GM21381 (cell line): Measurements from ENCODE around the gene ANKRD13D.

Source experiments
- ATAC-seq: cut with Tn5 transposase; IDR thresholded peaks from one replicate; pipeline ENCODE4 v1.9.1; 2021; ENCODE audit warnings: mild to moderate bottlenecking, moderate library complexity; ENCODE audit not compliant: unreplicated experiment

Gene ANKRD13D

DNA sequence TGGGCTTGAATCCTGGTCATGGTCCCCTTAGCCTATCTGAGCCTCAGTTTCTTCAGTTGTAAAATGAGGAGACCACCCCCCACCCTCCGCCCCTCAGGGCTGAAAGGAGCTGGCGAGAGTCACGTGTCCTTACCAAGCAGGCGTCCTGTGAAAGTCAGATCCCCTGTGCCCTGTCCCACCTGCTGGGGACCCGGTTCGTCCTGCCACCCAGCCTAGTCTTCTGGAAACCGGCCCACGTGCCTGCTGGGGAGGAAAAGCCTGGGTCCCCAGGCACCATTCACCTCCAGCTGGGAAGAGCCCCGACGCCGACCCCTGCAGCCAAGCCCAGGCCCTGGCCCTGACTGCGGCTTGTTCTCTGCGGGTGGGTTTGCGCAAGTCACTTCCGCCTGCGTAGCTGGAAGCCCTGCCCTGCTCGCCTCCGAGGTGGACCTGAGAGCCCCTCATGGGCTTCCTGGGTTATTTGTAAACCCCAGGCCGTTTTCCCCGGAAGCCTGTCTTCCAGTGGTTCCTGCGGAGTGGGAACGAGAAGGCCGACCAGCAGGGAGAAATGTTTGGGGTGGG is 13.5 kb downstream of the ANKRD13D start:
- no peak for ATAC-seq

DNA sequence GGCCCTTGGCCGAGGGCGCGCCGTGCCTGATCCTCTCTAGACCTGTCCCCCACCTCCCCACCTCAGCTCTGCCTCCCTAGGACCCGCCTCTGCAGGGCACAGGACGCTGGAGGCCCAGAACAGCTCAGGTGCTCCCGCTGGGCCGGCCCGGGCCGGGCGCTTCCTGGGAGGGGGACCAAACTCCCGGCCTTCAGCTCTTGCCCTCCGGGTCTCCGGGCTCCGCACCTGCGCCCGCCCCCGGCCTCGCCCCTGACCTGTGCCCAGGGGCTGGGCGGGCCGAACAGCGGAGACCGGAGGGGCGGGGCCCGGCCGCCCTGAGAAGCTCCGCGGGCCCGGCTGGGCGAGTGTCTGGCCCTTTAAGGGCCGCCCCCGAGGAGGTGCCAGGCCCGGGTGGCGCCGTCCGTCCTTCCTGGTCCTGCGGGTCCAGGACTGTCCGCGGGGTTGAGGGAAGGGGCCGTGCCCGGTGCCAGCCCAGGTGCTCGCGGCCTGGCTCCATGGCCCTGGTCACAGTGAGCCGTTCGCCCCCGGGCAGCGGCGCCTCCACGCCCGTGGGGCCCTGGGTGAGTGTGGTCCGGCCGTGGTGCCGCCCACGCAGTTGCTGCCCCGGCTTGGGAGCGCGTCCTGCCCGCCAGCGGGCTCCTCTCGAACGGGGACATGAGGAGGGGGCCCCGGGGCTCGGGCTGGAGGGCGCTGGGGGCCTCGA is 14.2 kb downstream of the ANKRD13D start, which contains the start of gene SSH3:
Gene SSH3, plus strand, starts transcription at position 399 of the 703 bp plus-strand sequence. Its CDS starts 96 bp downstream, at position 495.
- no peak for ATAC-seq

DNA sequence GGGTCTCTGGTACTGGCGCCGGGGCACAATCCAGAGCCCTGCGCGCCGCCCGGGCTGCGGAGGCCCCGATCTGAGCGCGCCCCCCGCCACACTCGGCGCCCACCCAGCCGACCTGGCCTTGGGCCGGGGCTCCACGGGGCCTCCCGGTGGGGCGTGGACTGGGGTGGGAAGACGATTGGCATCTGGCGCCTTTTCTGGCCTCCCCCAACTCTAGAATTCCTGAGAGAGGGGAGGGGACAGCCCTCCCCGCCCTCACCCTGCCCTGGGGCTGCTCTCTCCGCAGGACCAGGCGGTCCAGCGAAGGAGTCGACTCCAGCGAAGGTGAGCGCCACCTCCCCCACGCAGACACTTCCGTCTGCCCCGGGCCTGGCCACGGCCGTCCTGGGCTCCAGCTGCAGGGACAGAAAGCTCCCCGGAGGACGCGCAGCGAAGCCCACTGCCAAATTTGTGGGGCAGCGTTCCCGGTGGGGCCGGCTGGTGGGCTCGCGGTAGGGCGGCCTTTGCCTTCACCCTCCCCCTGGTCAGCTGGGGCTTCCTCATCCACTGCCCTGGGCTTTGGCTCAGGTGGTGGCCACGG is 14.8 kb downstream of the ANKRD13D start:
- ATAC-seq: no peak

DNA sequence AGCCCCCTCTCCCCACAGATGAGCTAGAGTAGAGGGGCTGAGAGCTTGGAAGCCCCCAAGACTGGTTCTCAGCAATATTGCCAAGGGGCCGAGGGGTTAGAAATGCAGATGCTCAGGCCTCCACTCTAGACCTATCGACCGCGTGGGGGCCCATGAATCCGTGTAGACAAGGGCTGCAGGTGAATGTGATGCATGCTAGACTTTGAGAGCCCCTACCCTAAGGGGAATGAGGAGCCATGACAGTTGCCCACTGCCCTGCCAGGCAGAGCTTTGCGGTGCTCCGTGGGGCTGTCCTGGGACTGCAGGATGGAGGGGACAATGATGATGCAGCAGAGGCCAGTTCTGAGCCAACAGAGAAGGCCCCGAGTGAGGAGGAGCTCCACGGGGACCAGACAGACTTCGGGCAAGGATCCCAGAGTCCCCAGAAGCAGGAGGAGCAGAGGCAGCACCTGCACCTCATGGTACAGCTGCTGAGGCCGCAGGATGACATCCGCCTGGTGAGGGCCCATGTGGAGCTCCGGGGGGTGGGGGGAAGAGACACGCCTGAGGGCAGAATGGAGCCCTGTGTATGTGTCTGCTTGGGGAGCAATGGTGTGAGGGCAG is 15.5 kb downstream of the ANKRD13D start:
- ATAC-seq: no peak

DNA sequence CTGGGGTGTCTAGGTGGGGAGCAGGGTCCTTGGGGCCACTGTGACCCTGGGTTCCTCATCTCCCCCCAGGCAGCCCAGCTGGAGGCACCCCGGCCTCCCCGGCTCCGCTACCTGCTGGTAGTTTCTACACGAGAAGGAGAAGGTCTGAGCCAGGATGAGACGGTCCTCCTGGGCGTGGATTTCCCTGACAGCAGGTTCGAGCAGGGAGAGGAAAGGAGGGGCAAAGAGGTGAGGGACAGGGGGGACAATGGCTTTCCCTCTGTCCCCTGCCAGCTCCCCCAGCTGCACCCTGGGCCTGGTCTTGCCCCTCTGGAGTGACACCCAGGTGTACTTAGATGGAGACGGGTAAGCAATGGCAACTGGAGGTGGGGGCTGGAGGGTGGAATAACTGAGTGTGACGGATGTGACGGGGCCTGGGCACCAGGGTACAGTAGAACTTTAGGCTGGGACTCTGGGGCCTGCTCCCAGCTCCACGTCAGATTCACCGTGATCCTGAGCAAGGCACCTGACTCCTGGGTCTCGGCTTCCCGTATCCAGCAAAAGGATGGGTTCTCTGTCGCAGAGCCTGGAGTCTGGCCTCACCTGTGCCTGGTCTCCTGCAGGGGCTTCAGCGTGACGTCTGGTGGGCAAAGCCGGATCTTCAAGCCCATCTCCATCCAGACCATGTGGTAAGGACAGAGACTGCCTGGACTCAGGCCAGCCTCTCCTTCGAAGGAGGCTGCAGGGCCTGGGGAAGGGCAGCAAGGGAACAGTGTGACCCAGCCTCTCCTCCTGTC is 17.9 kb downstream of the ANKRD13D start:
- ATAC-seq: no peak

DNA sequence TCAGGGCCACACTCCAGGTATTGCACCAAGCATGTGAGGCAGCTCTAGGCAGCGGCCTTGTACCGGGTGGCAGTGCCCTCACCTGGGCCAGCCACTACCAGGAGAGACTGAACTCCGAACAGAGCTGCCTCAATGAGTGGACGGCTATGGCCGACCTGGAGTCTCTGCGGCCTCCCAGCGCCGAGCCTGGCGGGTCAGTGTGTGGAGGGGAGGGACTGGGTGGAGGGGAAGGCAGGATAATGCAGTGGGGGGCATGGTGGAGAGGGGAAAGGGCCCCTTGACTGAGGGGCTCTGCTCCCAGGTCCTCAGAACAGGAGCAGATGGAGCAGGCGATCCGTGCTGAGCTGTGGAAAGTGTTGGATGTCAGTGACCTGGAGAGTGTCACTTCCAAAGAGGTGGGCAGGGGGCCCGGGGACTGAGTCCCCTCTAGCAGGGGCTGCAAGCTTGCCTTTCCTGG is 18.5 kb downstream of the ANKRD13D start:
- no peak for ATAC-seq

DNA sequence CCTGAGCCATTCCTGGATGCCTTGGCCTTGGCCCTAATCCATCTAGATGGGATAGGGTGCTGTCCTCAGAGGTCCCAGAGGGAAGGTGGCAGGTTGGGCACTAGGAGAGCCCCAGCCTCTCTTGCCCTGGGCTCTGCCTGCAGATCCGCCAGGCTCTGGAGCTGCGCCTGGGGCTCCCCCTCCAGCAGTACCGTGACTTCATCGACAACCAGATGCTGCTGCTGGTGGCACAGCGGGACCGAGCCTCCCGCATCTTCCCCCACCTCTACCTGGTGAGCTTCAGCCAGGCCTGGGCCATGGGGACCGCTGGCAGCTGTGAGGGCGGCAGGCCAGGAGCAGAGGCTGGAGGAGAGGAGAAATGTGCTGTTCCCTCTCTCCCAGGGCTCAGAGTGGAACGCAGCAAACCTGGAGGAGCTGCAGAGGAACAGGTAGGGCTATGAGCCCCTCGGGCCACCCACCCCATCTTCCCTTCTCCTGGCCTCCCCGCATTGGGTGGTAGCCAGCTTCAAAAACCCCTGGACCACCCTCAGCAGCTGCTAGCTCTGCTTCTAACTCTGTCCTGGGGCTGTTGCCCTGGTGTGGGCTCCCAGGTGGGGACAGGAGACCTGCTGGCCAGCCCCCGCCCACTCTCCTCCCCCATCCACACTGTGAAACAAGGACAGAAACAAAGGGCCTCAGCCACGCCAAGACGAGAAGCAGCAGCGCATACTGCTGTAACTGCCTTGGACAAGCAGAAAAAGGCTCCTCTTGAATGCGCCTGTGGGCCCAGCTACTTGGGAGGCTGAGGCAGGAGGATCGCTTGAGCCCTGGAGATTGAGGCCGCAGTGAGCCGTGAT is 19.1 kb downstream of the ANKRD13D start:
- no peak for ATAC-seq

DNA sequence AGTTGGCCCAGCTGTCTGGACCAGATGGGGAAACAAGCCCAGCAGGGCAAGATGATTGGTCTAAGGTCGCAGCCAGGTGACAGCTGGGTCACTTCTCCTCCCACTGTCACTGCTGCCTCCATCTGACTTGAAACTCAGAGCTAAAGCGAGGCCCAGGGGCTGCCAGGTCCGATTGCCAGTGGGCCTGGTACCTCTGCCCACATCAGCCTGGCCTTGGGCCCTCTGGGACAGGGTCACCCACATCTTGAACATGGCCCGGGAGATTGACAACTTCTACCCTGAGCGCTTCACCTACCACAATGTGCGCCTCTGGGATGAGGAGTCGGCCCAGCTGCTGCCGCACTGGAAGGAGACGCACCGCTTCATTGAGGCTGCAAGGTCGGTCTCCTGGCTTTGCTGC is 20.1 kb downstream of the ANKRD13D start:
- no peak for ATAC-seq

DNA sequence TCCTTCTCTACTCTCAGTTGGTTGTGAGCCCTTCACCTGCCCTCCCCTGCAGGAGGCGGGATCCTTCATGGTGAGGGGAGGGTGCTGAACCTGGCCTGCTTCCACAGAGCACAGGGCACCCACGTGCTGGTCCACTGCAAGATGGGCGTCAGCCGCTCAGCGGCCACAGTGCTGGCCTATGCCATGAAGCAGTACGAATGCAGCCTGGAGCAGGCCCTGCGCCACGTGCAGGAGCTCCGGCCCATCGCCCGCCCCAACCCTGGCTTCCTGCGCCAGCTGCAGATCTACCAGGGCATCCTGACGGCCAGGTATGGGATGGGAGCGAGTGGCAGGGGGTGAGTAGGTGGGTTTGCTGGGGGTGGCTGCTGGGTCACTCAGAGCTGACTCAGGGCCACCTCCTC is 20.6 kb downstream of the ANKRD13D start:
- ATAC-seq: no peak

DNA sequence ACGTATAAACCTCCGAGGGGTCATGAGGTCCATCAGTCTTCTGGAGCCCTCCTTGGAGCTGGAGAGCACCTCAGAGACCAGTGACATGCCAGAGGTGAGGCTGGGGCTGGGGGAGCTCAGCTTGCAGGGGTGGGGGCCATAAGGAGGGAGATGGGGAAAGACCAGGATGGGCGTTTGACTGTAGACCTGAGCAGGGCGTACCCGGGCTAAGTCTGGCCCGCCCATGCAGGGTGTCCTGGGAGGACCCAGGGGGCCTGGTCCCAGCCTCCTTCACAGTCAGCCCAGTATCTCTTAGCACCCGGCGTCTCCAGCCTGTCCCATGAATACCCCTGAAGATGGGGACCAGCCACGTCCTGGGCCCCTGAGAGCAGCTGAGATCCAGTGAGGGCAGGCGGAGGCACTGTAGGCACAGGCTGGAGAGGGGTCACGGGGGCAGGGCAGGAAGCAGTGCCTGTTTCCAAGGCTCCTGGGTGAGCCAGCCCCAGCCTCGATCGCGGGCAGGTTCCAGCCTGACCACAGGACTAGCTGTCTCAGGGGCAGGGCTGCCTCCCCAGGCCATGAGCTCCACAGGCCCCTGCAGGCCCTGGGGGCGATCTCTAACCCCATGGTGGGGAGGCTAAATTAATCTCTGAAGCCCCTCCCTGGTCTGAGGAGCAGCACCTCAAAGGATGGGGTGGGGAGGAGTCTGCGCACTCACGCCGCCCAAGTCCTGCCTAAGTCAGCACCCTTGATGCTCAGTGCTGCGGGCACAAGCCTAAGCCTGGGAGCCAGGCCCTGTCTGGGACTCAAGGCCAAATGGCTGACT is 21.3 kb downstream of the ANKRD13D start:
- ATAC-seq: no peak

DNA sequence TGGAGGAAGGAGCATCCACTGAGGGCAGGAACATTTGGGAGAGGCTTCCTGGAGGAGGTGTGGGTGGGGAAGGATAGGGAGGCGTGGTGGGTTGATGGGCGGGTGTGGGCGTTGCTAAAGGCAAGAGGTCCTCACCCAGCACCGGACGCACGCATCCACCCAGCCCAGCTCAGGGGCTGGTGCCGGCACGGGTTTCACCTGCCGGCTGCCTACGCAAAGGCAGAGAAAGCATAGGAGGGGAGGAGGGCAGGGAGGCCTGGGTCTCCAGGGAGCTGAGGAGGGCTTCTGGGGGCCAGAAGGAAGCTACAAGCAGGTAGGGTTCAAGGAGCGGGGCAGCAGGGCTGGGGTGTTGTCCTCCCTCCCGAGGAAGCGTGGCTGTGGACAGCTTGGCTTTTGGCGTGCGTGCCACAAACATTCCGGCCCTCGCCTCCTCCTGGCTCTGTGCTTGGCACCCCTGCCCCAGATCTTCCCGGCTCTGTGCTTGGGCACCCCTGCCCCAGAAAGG is 22.0 kb downstream of the ANKRD13D start:
- ATAC-seq: no peak

DNA sequence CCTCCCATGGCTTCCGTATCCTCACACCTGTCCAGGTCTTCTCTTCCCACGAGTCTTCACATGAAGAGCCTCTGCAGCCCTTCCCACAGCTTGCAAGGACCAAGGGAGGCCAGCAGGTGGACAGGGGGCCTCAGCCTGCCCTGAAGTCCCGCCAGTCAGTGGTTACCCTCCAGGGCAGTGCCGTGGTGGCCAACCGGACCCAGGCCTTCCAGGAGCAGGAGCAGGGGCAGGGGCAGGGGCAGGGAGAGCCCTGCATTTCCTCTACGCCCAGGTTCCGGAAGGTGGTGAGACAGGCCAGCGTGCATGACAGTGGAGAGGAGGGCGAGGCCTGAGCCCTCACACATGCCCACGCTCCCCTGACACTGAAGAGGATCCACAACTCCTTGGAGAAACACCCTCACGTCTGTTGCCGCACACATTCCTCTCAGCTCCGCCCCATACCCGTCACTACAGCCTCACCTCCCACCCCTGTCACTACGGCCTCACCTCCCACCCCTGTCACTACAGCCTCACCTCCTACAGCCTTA is 22.5 kb downstream of the ANKRD13D start:
- ATAC-seq: no peak

DNA sequence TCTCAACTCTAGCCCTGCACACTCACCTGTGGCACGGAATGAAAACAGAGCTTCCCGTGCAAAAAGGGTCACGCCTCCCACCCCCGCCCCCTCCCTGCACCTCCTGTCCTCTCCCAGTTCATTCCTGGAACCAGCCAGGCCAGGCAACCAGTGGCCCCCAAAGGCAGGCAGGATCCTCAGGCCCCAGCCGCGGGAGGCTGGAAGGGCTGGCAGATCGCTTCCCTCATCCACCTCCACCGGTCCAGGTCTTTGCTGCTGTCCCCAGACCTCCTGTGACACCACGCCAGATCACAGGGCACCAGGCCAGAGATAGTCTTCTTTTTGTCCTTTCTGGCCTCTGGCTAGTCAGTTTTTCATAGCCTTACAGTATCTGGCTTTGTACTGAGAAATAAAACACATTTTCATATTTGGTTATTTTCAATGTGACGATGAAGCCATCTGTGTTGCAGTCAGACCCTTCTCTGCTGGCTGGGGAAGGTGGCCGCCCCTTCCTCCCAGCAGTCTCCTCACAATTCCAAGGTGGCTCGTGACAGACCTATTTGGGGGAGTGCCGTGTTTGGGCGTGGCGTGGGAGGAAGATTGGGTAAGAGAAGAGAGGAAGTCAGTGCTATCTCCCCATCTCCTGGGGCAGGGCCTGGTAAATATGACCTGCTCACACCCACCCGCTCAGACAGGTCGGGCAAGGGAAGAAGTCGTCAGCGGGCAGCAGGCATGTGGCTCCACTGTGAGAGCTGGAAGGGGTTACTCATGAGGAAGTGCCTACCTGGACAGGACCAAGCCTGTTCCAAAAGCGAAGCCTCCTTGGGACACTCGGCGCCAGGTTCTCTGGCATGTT is 23.3 kb downstream of the ANKRD13D start:
- no peak for ATAC-seq

DNA sequence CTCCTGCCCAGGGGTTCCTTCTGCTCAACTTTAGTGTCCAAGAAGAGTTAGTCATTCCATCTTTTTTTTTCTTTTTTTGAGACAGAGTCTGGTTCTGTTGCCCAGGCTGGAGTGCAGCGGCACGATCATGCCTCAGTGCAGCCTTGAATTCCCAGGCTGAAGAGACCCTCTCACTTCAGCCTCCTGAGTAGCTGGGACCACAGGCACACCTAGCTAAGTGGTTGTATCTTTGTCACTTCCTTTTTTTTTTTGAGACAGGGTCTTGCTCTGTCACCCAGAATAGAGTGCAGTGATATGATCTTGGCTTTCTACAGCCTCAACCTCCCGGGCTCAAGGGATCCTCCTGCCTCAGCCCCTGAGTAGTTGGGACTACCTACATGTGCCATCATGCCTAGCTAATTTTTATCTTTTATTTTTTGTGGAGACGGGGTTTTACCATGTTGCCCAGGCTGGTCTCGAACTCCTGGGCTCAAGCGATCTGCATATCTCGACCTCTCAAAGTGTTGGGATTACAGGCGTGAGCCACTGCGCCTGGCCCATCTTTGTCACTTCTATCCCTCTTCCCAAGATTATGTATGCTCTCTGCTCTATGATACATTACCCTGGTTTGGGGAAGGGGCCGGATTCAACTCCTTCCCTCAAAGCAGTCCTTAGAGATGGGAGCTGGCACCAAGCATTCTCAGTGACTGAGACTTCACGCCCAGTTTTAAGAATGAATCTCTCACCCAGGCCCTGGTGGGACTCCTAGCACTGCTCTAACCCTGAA is 24.2 kb downstream of the ANKRD13D start:
- no peak for ATAC-seq

DNA sequence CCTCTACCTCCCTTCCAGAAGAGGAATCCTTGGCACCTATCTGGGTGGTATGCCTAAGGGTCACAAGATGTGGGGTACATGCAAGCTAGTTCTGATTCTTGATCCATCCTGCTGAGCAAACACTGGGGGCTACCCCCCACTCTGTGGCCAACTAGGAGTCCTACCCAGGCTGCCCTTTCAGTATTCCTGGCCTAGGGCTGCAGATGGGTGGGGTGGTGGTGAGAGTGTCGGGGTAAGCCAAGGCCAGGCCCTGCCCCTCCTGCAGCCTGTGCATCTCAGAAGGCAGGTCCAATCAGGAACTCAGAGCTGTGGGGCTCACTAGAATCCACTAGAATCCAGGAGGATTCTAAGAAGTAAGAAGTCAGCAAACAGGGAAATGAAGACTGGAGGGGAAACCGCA is 25.1 kb downstream of the ANKRD13D start:
- no peak for ATAC-seq

DNA sequence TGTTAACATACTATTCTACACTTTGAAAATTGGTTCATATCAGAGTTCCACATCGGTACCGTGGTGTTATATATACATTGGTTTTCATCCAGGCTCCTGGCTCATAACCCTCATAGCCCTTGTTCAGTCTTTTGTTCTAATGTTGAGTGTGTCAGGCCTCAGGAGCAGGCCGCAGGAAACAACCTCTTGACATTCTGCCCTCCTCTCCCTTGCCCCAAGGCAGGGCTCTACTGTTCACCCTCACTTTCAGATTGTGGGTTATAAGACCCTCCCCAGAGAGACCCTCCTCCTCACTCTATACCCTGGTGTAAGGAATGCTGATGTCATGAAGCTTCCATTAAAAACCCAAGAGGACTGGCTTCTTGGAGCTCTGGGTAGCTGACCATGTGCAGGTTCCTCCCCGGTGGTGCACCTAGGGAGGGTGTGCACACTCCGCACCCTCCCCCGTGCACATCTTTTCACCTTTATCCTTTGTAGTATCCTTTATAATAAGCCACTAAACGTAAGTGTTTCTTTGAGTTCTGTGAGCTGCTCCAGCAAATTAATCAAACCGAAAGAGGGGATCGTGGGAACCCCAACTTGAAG is 26.3 kb downstream of the ANKRD13D start:
- ATAC-seq: no peak

DNA sequence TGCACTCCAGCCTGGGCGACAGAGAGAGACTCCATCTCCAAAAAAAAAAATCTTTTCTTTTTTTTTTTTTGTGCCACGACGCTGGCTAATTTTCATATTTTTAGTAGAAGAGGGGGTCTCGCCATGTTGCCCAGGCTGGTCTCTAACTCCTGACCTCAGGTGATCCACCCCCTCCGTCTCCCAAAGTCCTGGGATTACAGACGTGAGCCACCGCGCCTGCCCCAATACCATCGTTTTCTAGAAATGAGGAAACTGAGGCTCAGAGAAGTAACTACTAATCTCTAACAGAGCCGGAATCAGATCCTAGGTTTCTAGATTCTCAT is 27.7 kb downstream of the ANKRD13D start:
- ATAC-seq: no peak
